A549 (cell line): ENCODE measurements around the gene SLC35G4. TPM values are rescaled to one million over a fixed set of nuclear protein-coding genes. Genes with fewer than 3 reads are reported as not detected.

ENCODE experiments used
- ATAC-seq, 2 experiments: fragments of 200-7000 bp in 1 of 2; fragments of >200 bp in 1 of 2; cut with Nextera tagmentation in 1 of 2; cut with Tn5 transposase in 1 of 2; 3 replicates each; pipeline versions ENCODE4 v1.8.0 to v1.9.1; 2018 to 2020; ENCODE audit warnings: mild to moderate bottlenecking in 1 of 2, moderate library complexity in 1 of 2
- CTCF ChIA-PET: fragments of 300-600 bp; sonication (Branson Sonifier 250); formaldehyde crosslinking; extraction: SDS; loops from one replicate; lab custom pipeline; 2021; ENCODE audit warnings: antibody characterized with exemption, inconsistent platforms; lab: Yijun Ruan, JAX
- POLR2A ChIA-PET: fragments of 350-600 bp; formaldehyde crosslinking; extraction: SDS; loops from one replicate; lab custom pipeline; 2021; ENCODE audit warnings: antibody characterized with exemption, inconsistent platforms; lab: Yijun Ruan, JAX
- DNase-seq, 2 experiments: peaks; one replicate each; pipeline versions ENCODE4 v3.0.0 to v3.0.0-alpha.2; 2011 to 2016; ENCODE audit warnings: low read depth in 1 of 2, low spot score in 1 of 2
- FAIRE-seq: peaks from 2 replicates; lab custom pipeline; 2011; peaks lifted over from hg19 to GRCh38; lab: Jason Lieb, UNC
- H3K27ac ChIP-seq, 2 experiments: fragments of >200 bp; sonication (Bioruptor Twin); formaldehyde crosslinking; 3 replicates each; pipeline ENCODE4 v1.5.1; 2016 to 2017
- H3K4me1 ChIP-seq: fragments of >200 bp; sonication (Bioruptor Twin); formaldehyde crosslinking; 3 replicates; pipeline ENCODE4 v1.6.1; 2016
- H3K4me2 ChIP-seq: fragments of >200 bp; sonication (Bioruptor Twin); formaldehyde crosslinking; 3 replicates; pipeline ENCODE4 v1.6.1; 2016
- H3K4me3 ChIP-seq: fragments of >200 bp; sonication (Bioruptor Twin); formaldehyde crosslinking; 3 replicates; pipeline ENCODE4 v1.5.1; 2016
- H3K9me3 ChIP-seq: fragments of >200 bp; sonication (Bioruptor Twin); formaldehyde crosslinking; 3 replicates; pipeline ENCODE4 v1.6.1; 2016
- ATOH8 ChIP-seq: fragments of 250-450 bp; sonication (Bioruptor Pico); IDR thresholded peaks from 2 replicates; pipeline ENCODE4 v1.5.0; 2020; ENCODE audit warnings: low read depth, mild to moderate bottlenecking, moderate library complexity
- BHLHE40 ChIP-seq: IDR thresholded peaks from 2 replicates; pipeline ENCODE4 v1.6.1; 2012; ENCODE audit warnings: low read depth, low read length, inconsistent platforms
- E2F6 ChIP-seq: IDR thresholded peaks from 2 replicates; pipeline ENCODE4 v1.6.1; 2012; ENCODE audit warnings: low read depth, borderline replicate concordance
- EHF ChIP-seq: fragments of 250-450 bp; sonication (Bioruptor Pico); IDR thresholded peaks from 2 replicates; pipeline ENCODE4 v1.5.0; 2020; ENCODE audit warnings: mild to moderate bottlenecking
- EHMT2 ChIP-seq: fragments of 200-600 bp; sonication (generic); IDR thresholded peaks from 2 replicates; pipeline ENCODE4 v1.6.1; 2016; ENCODE audit warnings: antibody characterized with exemption, low read depth, mild to moderate bottlenecking, moderate library complexity
- FOSB ChIP-seq: fragments of 250-450 bp; sonication (Bioruptor Pico); IDR thresholded peaks from 2 replicates; pipeline ENCODE4 v1.5.0; 2020; ENCODE audit warnings: mild to moderate bottlenecking, moderate library complexity
- FOSL2 ChIP-seq, 2 experiments: fragments of 450-650 bp in 1 of 2; fragments of >200 bp in 1 of 2; sonication (Bioruptor Twin) in 1 of 2; formaldehyde crosslinking; IDR thresholded peaks; 2 replicates each; pipeline versions ENCODE4 v1.5.0 to v1.6.1; 2016 to 2020; ENCODE audit warnings: mild to moderate bottlenecking in 1 of 2, moderate library complexity in 1 of 2
- HDAC2 ChIP-seq: fragments of 200-600 bp; sonication (generic); IDR thresholded peaks from 2 replicates; pipeline ENCODE4 v1.6.1; 2016
- HES2 ChIP-seq: fragments of >200 bp; sonication (Bioruptor Twin); formaldehyde crosslinking; IDR thresholded peaks from 2 replicates; pipeline ENCODE4 v1.6.1; 2016
- HOXB5 ChIP-seq: fragments of 250-450 bp; sonication (Bioruptor Pico); IDR thresholded peaks from 2 replicates; pipeline ENCODE4 v1.5.0; 2020; ENCODE audit warnings: mild to moderate bottlenecking, moderate library complexity
- MAZ ChIP-seq: fragments of 150-350 bp; IDR thresholded peaks from 2 replicates; pipeline ENCODE4 v1.6.1; 2014; ENCODE audit warnings: antibody characterized with exemption, low read depth, low read length, borderline replicate concordance
- PHF8 ChIP-seq: fragments of 200-600 bp; sonication (generic); IDR thresholded peaks from 2 replicates; pipeline ENCODE4 v1.6.1; 2016; ENCODE audit warnings: low read depth, mild to moderate bottlenecking, antibody characterized with exemption, moderate library complexity, borderline replicate concordance
- POLR2A ChIP-seq: IDR thresholded peaks from 2 replicates; pipeline ENCODE4 v1.6.1; 2012; ENCODE audit warnings: mild to moderate bottlenecking, low read length
- RARB ChIP-seq: fragments of 250-450 bp; sonication (Bioruptor Pico); IDR thresholded peaks from 2 replicates; pipeline ENCODE4 v1.8.0; 2021; ENCODE audit warnings: mild to moderate bottlenecking, moderate library complexity
- REST ChIP-seq: fragments of 200-600 bp; sonication (generic); IDR thresholded peaks from 2 replicates; pipeline ENCODE4 v1.6.1; 2016; ENCODE audit warnings: antibody characterized with exemption, mild to moderate bottlenecking, moderate library complexity
- SMC3 ChIP-seq: fragments of >200 bp; sonication (Bioruptor Twin); formaldehyde crosslinking; IDR thresholded peaks from 3 replicates; pipeline ENCODE4 v1.6.1; 2018; ENCODE audit warnings: inconsistent platforms
- SREBF2 ChIP-seq: fragments of 450-650 bp; IDR thresholded peaks from 2 replicates; pipeline ENCODE4 v1.6.1; 2014; ENCODE audit warnings: mild to moderate bottlenecking, moderate library complexity
- WGBS: methylation state at CpG from one replicate; pipeline ENCODE4 v1.1.6; 2017; ENCODE audit errors: missing lambda C conversion rate; 5-methylcytosine and 5-hydroxymethylcytosine counted together
- polyA plus RNA-seq, 4 experiments: library from polyadenylated mRNA; depleted of rRNA in 3 of 4; stranded (reverse); fragments of >200 nt; fragmentation: RNase III in 1 of 4; extraction: RNeasy Plus Mini Kit Qiagen cat#74134 plus additional on column Dnase treatment in 1 of 4; gene quantifications; 2 replicates in 3 of 4; 3 replicates in 1 of 4; pipeline ENCODE4 v1.2.3, GENCODE V29; 2011 to 2017

SLC35G4 gene
- polyA plus RNA-seq, 2 of the 4 experiments (the other 2 are of a cell fraction) = not detected

GRCh38 chr18:11654736-11655605 lies 45.6 kb downstream of the SLC35G4 start (continued):
- no peak for TF ChIP-seq MAZ
- no peak for TF ChIP-seq POLR2A
- TF ChIP-seq FOSL2 (IDR thresholded peaks at IDR 0.05) = no peak
- no peak for TF ChIP-seq FOSL2 (CRISPR knock-in tag; IDR thresholded peaks at IDR 0.05)

GRCh38 chr18:11655606-11655932 lies 46.2 kb downstream of the SLC35G4 start:
- Histone ChIP-seq H3K4me1 (no peaks in the 10 kb centered on the region), H3K4me3 (no peak overlapping the region), H3K27ac (no peak overlapping the region), H3K9me3 (no peaks in the 10 kb centered on the region)
- FAIRE-seq = no peak
- 55% methylated on average over 5 of the region's 5 CpGs for WGBS
- POLR2A ChIA-PET = no interaction called here
- no peak for DNase-seq
- ATAC-seq = no peak; a peak in 1 of 6 replicates
- TF ChIP-seq ATOH8 (CRISPR knock-in tag) = no peak
- TF ChIP-seq BHLHE40 = no peak
- no peak for TF ChIP-seq SMC3
- TF ChIP-seq SREBF2 = no peak
- TF ChIP-seq REST = no peak
- TF ChIP-seq HDAC2 = no peak
- TF ChIP-seq FOSB (CRISPR knock-in tag) = no peak
- TF ChIP-seq EHF (CRISPR knock-in tag) = no peak
- no peak for TF ChIP-seq E2F6
- TF ChIP-seq HES2 = no peak
- no peak for TF ChIP-seq PHF8
- TF ChIP-seq, all 56 proteins: peak for 0
- H3K4me2 ChIP-seq = peak overlapping the region; percentile 73
- CTCF ChIA-PET = interaction anchor here (0.6 to 6.3 kb wide), 32 partner anchors 8 to 581 kb away, joined by 3 to 64 read pairs (median 5); partner anchors contain the start of gene GNAL

- no peak for DNase-seq
- Histone ChIP-seq H3K4me1 (no peaks in the 10 kb centered on the region), H3K27ac (no peak overlapping the region), H3K9me3 (no peaks in the 10 kb centered on the region), H3K4me3 (no peak overlapping the region), H3K4me2 (no peak overlapping the region)
- ChIA-PET POLR2A (no interaction called here), CTCF (interaction anchor here (0.6 to 6.3 kb wide), 8 partner anchors 14 to 383 kb away, joined by 3 to 64 read pairs (median 8); no protein-coding TSS in a partner anchor)
- no peak for TF ChIP-seq HOXB5 (CRISPR knock-in tag)
- TF ChIP-seq RARB (CRISPR knock-in tag) = no peak
- TF ChIP-seq EHMT2 = no peak
- WGBS = 64% methylated on average over 9 of the region's 9 CpGs
- FAIRE-seq = no peak
- ATAC-seq = no peak
Observed at GRCh38 chr18:11657152-11657551, 47.8 kb downstream of the SLC35G4 start.
